Amygdala (tissue), 56 donors: Measurements from ENCODE around the gene CUBN.
A peak's percentile ranks its signal among the peaks of the same experiment; 100 is the strongest.

Source experiments
- DNase-seq, 56 donors: peaks; one replicate each; lab custom pipeline; 2025; lab: John Stamatoyannopoulos, UW

CUBN gene

GRCh38 chr10:16901106-16901505, 228.5 kb downstream of the CUBN start:
- DNase-seq = no peak

- DNase-seq = no peak
Measured at GRCh38 chr10:16896993-16897392, 232.6 kb downstream of the CUBN start.

GRCh38 chr10:16894821-16895220, 234.8 kb downstream of the CUBN start:
- DNase-seq = no peak

- no peak for DNase-seq
Measured at GRCh38 chr10:16893664-16894063, 235.9 kb downstream of the CUBN start.

- peak in 12 of 56 donors; percentile 4 to 49 (median 9) for DNase-seq
Measured at GRCh38 chr10:16891375-16892313, 238.0 kb downstream of the CUBN start.

- no peak for DNase-seq
Measured at GRCh38 chr10:16890691-16891090, 238.9 kb downstream of the CUBN start.

GRCh38 chr10:16887565-16887964, 242.0 kb downstream of the CUBN start:
- DNase-seq = no peak

- no peak for DNase-seq
Measured at GRCh38 chr10:16886031-16886430, 243.6 kb downstream of the CUBN start.

GRCh38 chr10:16884497-16884896, 245.1 kb downstream of the CUBN start:
- no peak for DNase-seq

GRCh38 chr10:16883084-16883483, 246.5 kb downstream of the CUBN start:
- no peak for DNase-seq

- no peak for DNase-seq
Measured at GRCh38 chr10:16870331-16870730, 259.3 kb downstream of the CUBN start.

GRCh38 chr10:16867990-16868389, 261.6 kb downstream of the CUBN start:
- DNase-seq = no peak

- DNase-seq = no peak
Measured at GRCh38 chr10:16867556-16867955, 262.1 kb downstream of the CUBN start.

- no peak for DNase-seq
Measured at GRCh38 chr10:16866541-16867275, 262.9 kb downstream of the CUBN start.

GRCh38 chr10:16865766-16866165, 263.8 kb downstream of the CUBN start:
- no peak for DNase-seq

GRCh38 chr10:16863766-16864165, 265.8 kb downstream of the CUBN start:
- DNase-seq = no peak

GRCh38 chr10:16857419-16857818, 272.2 kb downstream of the CUBN start:
- no peak for DNase-seq

GRCh38 chr10:16856567-16856966, 273.0 kb downstream of the CUBN start:
- DNase-seq = no peak

- DNase-seq = no peak
Measured at GRCh38 chr10:16856092-16856491, 273.5 kb downstream of the CUBN start.

- DNase-seq = no peak
Measured at GRCh38 chr10:16854623-16855022, 275.0 kb downstream of the CUBN start.

GRCh38 chr10:16853809-16854208, 275.8 kb downstream of the CUBN start:
- no peak for DNase-seq

- DNase-seq = no peak
Measured at GRCh38 chr10:16853201-16853600, 276.4 kb downstream of the CUBN start.
